PC-3 (cell line): Measurements from ENCODE around the gene CARHSP1. TPM values are rescaled to one million over a fixed set of nuclear protein-coding genes. Genes with fewer than 3 reads are reported as not detected.
"Not testable (repeated sequence)": the region's sequence is repeated elsewhere in the genome, so short reads cannot be mapped to it uniquely, and the experiment has no call there.

Experiments
- ATAC-seq: fragments of 200-7000 bp; cut with Tn5 transposase; 2 replicates; pipeline ENCODE4 v1.9.1; 2020; ENCODE audit warnings: mild to moderate bottlenecking, moderate library complexity
- BruUV-seq: library from RNA; stranded (reverse); fragments of 400-500 nt; replicated peaks from 2 replicates; lab custom pipeline; 2021; lab: Mats Ljungman, UMichigan
- CTCF ChIA-PET: fragments of 300-600 bp; sonication (Branson Sonifier 250); formaldehyde crosslinking; loops from one replicate; lab custom pipeline; 2022; ENCODE audit warnings: antibody characterized with exemption; lab: Charles Lee
- POLR2A ChIA-PET: fragments of 300-600 bp; sonication (Branson Sonifier 250); formaldehyde crosslinking; loops from one replicate; lab custom pipeline; 2022; ENCODE audit warnings: antibody characterized with exemption; ENCODE audit not compliant: unreplicated experiment; lab: Charles Lee
- DNase-seq: peaks from one replicate; pipeline ENCODE4 v3.0.0-alpha.2; 2015
- H2AFZ ChIP-seq: fragments of 300-600 bp; sonication (generic); 2 replicates; pipeline ENCODE4 v1.6.0; 2016; ENCODE audit warnings: antibody characterized with exemption, low read length
- H3F3A ChIP-seq: fragments of 300-600 bp; sonication (generic); one replicate; pipeline ENCODE4 v1.6.0; 2017; ENCODE audit warnings: antibody characterized with exemption, low read length, control low read depth, mild to moderate bottlenecking; ENCODE audit not compliant: unreplicated experiment
- H3K27ac ChIP-seq: fragments of 300-600 bp; sonication (generic); 2 replicates; pipeline ENCODE4 v1.5.1; 2016; ENCODE audit warnings: mild to moderate bottlenecking, low read length
- H3K27me3 ChIP-seq: fragments of 300-600 bp; sonication (generic); 2 replicates; pipeline ENCODE4 v1.6.1; 2016; ENCODE audit warnings: low read length, mixed read lengths
- H3K36me3 ChIP-seq: fragments of 300-600 bp; sonication (generic); 2 replicates; pipeline ENCODE4 v1.6.1; 2016; ENCODE audit warnings: low read depth, mixed run types, low read length, mixed read lengths
- H3K4me1 ChIP-seq: fragments of 300-600 bp; sonication (generic); 2 replicates; pipeline ENCODE4 v1.5.1; 2016; ENCODE audit warnings: low read length; ENCODE audit not compliant: insufficient read depth
- H3K4me2 ChIP-seq: fragments of 300-600 bp; sonication (generic); 2 replicates; pipeline ENCODE4 v1.6.0; 2016; ENCODE audit warnings: low read length
- H3K4me3 ChIP-seq: fragments of 300-600 bp; sonication (generic); 2 replicates; pipeline ENCODE4 v1.5.1; 2016; ENCODE audit warnings: mild to moderate bottlenecking, low read length, mixed read lengths
- H3K79me2 ChIP-seq: fragments of 300-600 bp; sonication (generic); 2 replicates; pipeline ENCODE4 v1.6.1; 2017; ENCODE audit warnings: low read length, mixed read lengths
- H3K9ac ChIP-seq: fragments of 300-600 bp; sonication (generic); 2 replicates; pipeline ENCODE4 v1.6.0; 2016; ENCODE audit warnings: mild to moderate bottlenecking, low read length
- H3K9me2 ChIP-seq: fragments of 300-600 bp; sonication (generic); replicated peaks from 2 replicates; pipeline ENCODE4 v1.6.1; 2016; ENCODE audit warnings: mixed run types, low read length, mixed read lengths
- H3K9me3 ChIP-seq: fragments of 300-600 bp; sonication (generic); 2 replicates; pipeline ENCODE4 v1.6.1; 2016; ENCODE audit warnings: low read length, mixed read lengths
- H4K20me1 ChIP-seq: fragments of 300-600 bp; sonication (generic); 2 replicates; pipeline ENCODE4 v1.6.1; 2016; ENCODE audit warnings: low read length, mixed read lengths
- CTCF ChIP-seq: fragments of 300-600 bp; sonication (generic); conservative IDR thresholded peaks from 2 replicates; pipeline ENCODE4 v1.5.1; 2017; ENCODE audit warnings: antibody characterized with exemption, low read depth, mild to moderate bottlenecking, low read length
- EZH2 ChIP-seq: fragments of 300-600 bp; sonication (generic); IDR thresholded peaks from one replicate; pipeline ENCODE4 v1.6.1; 2017; ENCODE audit warnings: antibody characterized with exemption, mild to moderate bottlenecking, low read length; ENCODE audit not compliant: unreplicated experiment
- EZH2phosphoT487 ChIP-seq: fragments of 300-600 bp; sonication (generic); IDR thresholded peaks from 2 replicates; pipeline ENCODE4 v1.6.1; 2018; ENCODE audit warnings: mild to moderate bottlenecking, antibody characterized with exemption, low read length, borderline replicate concordance
- intact Hi-C: fragments of 100-400 bp; cut with micrococcal nuclease; formaldehyde crosslinking; loops from 2 replicates; pipeline ENCODE4 v1.9.0; 2023
- total RNA-seq: library from RNA; depleted of rRNA; stranded (reverse); fragments of >200 nt; gene quantifications from 2 replicates; pipeline ENCODE4 v1.2.3, GENCODE V29; 2014

Gene CARHSP1
- total RNA-seq, 1 experiment from 2014 or later: 142 TPM

GRCh38 chr16:8807189-8807588, 61.6 kb downstream of the CARHSP1 start:
- no peak overlapping the region for H3K4me2 ChIP-seq
- TF ChIP-seq CTCF (no peak), EZH2 (no peak), EZH2phosphoT487 (no peak)
- H3K27me3 ChIP-seq: no peaks in the 10 kb centered on the region
- no TSS peak for BruUV-seq
- H3K27ac ChIP-seq: no peak overlapping the region
- no peaks in the 10 kb centered on the region for H3K9me2 ChIP-seq
- H3K9me3 ChIP-seq: no peaks in the 10 kb centered on the region
- ATAC-seq: no peak
- H3K9ac ChIP-seq: no peak overlapping the region
- no peak overlapping the region for H3K4me3 ChIP-seq
- no peak for DNase-seq
- H3K36me3 ChIP-seq: peaks cover 52% of the 10 kb centered on the region
- intact Hi-C loops: no loop called here
- no peaks in the 10 kb centered on the region for H3F3A ChIP-seq
- no peaks in the 10 kb centered on the region for H3K4me1 ChIP-seq
- peaks cover 11% of the 10 kb centered on the region for H3K79me2 ChIP-seq
- ChIA-PET CTCF (no interaction called here), POLR2A (no interaction called here)
- H4K20me1 ChIP-seq: no peaks in the 10 kb centered on the region
- no peak overlapping the region for H2AFZ ChIP-seq

- H3K9ac ChIP-seq: no peak overlapping the region
- H3K79me2 ChIP-seq: peaks cover 18% of the 10 kb centered on the region
- H3K36me3 ChIP-seq: peaks cover 51% of the 10 kb centered on the region
- H3K27ac ChIP-seq: no peak overlapping the region
- POLR2A ChIA-PET: no interaction called here
- H3K9me3 ChIP-seq: no peaks in the 10 kb centered on the region
- H4K20me1 ChIP-seq: no peaks in the 10 kb centered on the region
- no TSS peak for BruUV-seq
- no peaks in the 10 kb centered on the region for H3K27me3 ChIP-seq
- H3K9me2 ChIP-seq: no peaks in the 10 kb centered on the region
- TF ChIP-seq EZH2 (no peak), CTCF (no peak), EZH2phosphoT487 (no peak)
- H3K4me1 ChIP-seq: no peaks in the 10 kb centered on the region
- CTCF ChIA-PET: interaction anchor here (0.7 kb wide), 1 partner anchor 333 kb away, joined by 5 read pairs; no protein-coding TSS in a partner anchor
- ATAC-seq (no peak), DNase-seq (no peak)
- intact Hi-C loops: no loop called here
- no peak overlapping the region for H2AFZ ChIP-seq
- H3F3A ChIP-seq: no peaks in the 10 kb centered on the region
- H3K4me2 ChIP-seq: no peak overlapping the region
- H3K4me3 ChIP-seq: no peak overlapping the region
These were observed 62.4 kb downstream of the CARHSP1 start for GRCh38 chr16:8806272-8806983.

- H3K27ac ChIP-seq: no peak overlapping the region
- no peaks in the 10 kb centered on the region for H3K27me3 ChIP-seq
- BruUV-seq: no TSS peak
- H3F3A ChIP-seq: no peaks in the 10 kb centered on the region
- no peaks in the 10 kb centered on the region for H3K9me2 ChIP-seq
- peaks cover 42% of the 10 kb centered on the region for H3K36me3 ChIP-seq
- peaks cover 39% of the 10 kb centered on the region for H3K79me2 ChIP-seq
- intact Hi-C loops: no loop called here
- no peaks in the 10 kb centered on the region for H3K9me3 ChIP-seq
- TF ChIP-seq EZH2 (no peak), EZH2phosphoT487 (no peak), CTCF (no peak)
- no peak for ATAC-seq
- ChIA-PET CTCF (no interaction called here), POLR2A (no interaction called here)
- H3K4me2 ChIP-seq: no peak overlapping the region
- 0 out of 2 replicates have a peak, but pooled peaks cover 10% of the 10 kb centered on the region for H4K20me1 ChIP-seq
- no peak overlapping the region for H2AFZ ChIP-seq
- DNase-seq: no peak
- H3K4me3 ChIP-seq: no peak overlapping the region
- 0 out of 2 replicates have a peak, but pooled peaks cover 1% of the 10 kb centered on the region for H3K4me1 ChIP-seq
- no peak overlapping the region for H3K9ac ChIP-seq
These were observed 64.5 kb downstream of the CARHSP1 start for GRCh38 chr16:8804313-8804712.

GRCh38 chr16:8803733-8804132, 65.1 kb downstream of the CARHSP1 start:
- CTCF ChIA-PET, H3K9ac ChIP-seq, BruUV-seq, POLR2A ChIA-PET, intact Hi-C loops, H3K4me3 ChIP-seq, H3K9me3 ChIP-seq, H2AFZ ChIP-seq, H3K27me3 ChIP-seq, H3F3A ChIP-seq, H3K9me2 ChIP-seq, H3K4me2 ChIP-seq, DNase-seq, H3K4me1 ChIP-seq, ATAC-seq, H3K27ac ChIP-seq: not testable (repeated sequence)
- H4K20me1 ChIP-seq: 0 out of 2 replicates have a peak, but pooled peaks cover 10% of the 10 kb centered on the region
- H3K79me2 ChIP-seq: peaks cover 45% of the 10 kb centered on the region
- H3K36me3 ChIP-seq: peaks cover 36% of the 10 kb centered on the region
